Activated CD8-positive, alpha-beta memory T cell treated with anti-CD3 and anti-CD28 coated beads, Interleukin-2, amount 50 U/mL, for 4 hours (primary cell): Measurements from ENCODE around the gene YTHDF1.

Source experiments
- DNase-seq: peaks from one replicate; pipeline ENCODE4 v3.0.0-alpha.2; 2020

YTHDF1 gene

DNA sequence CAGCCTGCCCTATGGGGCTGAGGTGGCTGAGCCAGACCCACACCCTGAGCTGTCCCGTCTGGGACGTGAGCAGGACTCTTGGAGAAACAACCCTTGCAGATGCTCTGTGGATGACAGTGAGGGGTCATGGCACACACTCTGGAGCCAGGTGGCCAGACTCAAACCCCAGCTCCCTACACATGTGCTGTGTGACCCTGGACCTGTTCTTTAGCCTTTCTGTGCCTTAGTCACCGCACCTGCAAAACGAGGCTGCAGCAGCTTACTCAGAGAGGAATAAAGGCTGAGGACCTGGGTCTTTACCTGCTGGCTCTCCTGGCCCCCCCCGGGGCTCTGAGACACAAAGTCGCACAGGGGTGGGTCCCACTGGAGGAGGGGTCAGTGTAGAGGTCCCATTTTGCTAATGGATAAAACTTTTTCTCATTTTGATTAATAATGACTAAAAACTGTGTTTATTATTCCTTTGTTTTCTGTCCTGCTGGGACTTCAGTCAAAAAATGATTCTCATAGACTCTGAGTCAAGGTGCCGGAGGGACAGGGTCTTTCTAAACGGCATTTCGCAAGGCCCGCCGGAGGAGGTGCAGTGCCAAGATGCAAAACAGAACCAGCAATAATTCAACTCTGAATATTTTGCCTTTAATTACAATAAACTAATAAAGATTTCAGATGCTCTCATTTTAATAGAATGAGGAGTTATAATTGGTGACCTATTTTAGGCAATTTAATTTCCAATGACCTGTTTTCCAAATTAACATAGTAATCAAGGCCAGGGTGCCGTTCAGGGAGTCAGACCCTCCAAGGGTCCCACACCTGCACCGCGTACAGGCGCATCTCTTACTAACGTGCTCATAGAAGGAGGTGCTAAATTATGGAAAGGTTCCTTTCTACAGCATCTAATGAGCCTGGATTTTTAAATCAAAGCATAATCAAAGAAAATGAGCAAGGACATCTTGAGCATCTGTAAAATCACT lies 62.4 kb downstream of the YTHDF1 start:
- DNase-seq = no peak

DNA sequence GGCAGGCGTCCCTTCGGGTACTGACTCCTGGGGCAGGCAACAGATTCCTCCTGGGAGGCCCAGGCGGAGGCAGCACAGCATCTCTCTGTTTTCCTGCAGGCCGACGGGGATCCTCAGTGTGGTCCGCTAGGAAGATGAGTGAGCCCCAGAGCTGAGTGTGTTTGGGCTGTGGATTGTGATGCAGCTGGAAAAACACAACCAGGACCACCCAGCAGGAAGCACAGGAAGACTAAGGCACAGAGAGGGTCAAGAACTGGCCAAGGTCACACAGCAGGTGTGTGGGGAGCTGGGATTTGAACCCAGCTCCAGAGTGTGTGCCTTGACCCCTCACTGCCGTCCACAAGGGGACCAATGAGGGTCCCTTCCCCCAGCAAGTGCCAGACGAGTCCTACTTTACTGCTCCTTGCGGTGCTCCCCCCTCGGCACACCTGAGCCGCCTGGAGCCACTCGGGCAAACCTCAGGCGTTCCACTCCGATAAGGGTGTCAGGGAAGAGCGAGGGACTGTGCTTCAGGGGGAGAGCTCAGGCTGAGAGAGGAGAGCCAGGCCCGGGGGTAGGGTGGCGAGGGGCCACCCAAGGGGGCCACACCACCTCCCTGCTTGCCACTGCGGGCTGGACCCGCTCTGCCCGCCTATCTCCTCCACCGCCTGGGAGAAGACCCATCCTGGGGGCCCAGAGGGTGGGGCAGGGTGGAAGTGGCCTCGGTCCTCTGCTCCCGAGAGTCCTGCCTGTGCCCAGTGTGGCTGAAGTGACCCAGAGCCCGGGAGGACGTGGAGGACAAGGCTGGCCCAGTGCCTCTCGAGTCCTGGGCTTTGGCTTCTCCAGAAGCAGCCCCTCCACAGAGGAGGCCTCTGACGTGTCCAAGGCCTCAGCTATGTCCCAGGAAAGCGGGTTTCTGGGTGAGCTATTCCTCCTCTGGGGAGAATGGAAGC lies 63.3 kb downstream of the YTHDF1 start:
- DNase-seq = no peak

DNA sequence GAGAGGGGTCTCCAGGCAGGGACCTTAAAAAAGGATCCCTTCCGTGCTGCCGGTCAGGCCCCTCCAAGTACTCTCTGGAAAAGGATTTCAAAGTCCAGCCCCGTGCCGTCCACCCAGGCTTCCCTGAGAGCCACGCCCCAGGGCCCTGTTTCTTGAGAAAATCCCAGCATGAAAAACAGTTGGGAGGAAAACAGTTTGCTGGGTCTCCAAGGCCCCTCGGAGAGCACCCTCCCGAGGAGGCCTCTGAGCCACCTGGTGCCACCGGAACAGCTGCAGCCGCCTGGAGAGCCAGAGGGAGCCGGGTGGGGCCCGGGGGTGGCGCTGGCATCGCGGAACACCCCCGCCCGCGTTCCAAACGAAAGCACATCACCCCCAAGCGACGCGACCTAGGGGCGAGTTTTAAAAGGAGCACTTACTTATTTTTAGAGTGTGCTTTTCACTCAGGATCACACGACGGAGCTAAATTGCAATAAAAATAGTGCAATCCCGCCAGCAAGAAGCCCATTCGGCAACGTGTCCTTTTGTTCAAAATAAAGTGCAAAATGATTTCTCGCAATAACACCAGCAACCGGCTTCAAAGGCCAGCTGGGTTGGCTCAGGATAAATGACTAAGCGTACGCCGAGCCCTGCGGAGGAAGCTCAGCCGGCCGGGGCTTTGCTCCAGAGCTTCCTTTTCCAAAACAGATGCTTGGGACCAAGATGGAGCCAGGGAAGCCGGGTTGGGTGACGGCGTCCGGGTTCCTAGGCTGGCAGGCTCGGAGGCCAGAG lies 64.2 kb downstream of the YTHDF1 start:
- DNase-seq = no peak

DNA sequence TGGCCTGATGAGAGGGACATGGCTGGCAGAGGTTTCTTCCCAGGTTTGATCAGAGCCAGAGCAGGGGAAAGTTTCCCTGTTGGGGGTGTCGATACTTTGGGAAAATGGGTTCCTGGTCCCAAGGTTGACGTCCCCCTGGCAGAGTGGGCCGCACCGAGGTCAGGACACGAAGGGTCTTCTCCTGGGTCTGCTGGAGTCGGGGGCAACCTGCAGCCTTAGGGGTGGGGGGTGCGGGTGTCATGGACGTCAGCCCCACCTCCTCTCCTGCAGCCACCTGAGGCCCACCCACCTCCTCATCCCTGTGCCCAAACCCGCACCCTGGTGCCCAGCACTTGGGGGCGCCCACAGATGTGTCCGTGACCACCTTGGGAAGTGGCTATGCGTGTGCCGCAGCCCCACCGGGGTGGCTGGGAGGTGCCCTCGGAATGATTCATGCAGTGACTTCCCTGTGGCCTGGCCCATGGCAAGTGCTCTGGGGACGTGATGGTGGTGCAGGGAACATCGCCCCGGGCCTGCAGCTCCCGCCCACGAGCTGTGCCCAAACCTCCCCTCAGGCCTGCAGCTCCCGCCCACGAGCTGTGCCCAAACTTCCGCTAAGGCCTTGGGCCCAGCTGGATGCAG lies 64.9 kb downstream of the YTHDF1 start:
- no peak for DNase-seq

DNA sequence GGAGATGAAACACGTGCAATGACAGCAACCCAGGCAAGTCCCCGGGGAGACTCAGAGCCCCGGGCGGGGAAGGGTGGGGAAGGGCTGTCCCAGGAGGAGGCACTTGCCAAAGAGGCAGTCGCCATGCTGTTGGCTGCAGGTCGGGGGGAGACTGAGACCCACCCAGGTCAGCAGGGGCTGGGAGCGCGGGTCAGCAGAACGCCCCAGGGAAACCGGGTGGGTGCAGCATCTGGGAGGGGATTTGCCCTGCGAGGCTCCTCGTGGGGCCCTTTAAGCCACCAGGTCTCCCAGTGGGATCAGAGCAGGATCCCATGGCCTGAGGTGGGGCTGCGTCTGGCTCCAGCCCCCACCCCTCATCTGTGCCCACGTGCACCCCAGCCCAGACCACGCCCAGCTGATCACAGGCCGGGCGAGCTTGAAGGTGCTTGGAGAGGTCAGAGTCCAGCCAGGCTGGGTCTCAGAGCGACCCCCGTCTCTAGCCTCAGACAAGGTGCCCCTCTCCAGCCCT lies 65.5 kb downstream of the YTHDF1 start:
- no peak for DNase-seq

DNA sequence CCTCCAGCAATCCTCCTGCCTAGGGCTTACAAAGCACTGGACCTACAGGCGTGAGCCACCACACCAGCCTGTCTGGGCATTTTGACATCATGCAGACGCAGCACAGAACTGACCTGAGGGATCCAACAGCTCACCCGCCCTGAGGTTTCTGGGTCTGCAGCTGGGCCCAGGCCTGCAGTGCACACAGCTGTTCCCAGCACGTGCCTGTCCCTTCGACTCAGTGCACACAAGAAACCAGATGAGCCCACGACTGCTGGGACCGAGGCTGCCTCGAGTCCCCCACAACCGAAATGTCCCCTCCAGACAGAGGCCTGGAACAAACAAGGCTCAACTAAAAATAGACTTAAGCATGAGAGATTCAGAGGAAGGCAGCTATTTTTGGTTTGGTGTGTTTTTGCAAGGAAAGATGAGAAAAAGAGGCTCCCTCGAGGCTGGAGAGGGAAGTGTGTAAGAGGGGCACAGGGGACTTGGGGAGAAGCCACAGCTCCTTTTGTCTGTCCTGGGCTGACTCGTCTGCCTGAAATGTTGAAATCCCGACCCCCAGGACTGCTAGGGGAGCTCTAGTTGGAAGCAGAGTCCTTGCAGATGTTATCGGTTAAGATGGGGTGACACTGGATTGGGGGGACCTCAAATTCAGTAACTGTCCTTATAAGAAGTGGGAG lies 66.3 kb downstream of the YTHDF1 start:
- no peak for DNase-seq

DNA sequence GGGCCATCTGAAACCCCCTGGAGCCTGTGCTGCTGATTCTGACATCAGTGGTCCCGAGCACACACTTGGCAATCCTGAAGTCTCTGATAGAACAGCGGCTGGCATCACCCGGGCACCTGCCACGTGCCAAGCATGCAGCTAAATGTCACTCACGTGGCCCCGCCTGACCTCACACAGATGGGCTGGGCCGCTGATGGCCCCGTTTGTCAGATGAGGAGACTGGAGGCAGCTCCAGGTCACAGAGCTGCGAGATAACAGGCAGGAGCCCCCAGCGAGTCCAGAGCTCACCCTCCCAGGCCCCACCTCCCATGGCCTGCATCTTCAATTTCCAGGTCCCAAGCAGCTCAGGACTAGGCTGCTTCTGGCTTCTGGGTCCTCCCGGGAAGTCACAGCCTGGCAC lies 67.2 kb downstream of the YTHDF1 start:
- no peak for DNase-seq

DNA sequence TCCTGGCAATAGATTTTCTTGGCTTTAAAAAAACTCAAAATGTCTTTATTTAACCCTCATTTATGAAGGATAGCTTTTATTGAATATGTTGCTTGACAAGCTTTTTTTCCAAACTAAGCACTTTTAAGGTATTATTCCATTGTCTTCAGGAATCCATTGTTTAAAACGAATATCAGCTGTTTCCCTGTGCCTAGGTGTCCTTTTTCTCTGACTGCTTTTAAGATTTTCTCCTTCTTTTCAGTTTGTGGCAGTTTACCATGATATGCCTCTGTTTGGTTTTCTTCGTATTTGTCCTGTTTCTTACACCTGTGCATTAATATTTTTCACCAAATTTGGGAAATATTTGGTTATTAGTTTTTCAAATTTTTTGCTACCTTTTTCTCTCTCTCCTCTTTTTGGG lies 68.4 kb downstream of the YTHDF1 start:
- no peak for DNase-seq
